Heart left ventricle (tissue), 16 donors: ENCODE data around the gene PEX10. TPM values are rescaled to one million over a fixed set of nuclear protein-coding genes. Genes with fewer than 3 reads are reported as not detected.

Experiments
- ATAC-seq, 4 donors: fragments of 200-7000 bp; cut with Tn5 transposase; one replicate each; pipeline ENCODE4 v1.9.1; 2020 to 2022; ENCODE audit warnings: moderate library complexity in 4 of 4, mild to moderate bottlenecking in 3 of 4, moderate number of reproducible peaks in 1 of 4
- DNase-seq, 5 donors: peaks; one replicate each; pipeline ENCODE4 v3.0.0-alpha.2; 2020
- H3K27ac ChIP-seq, 12 donors: fragments of 200-600 bp; sonication (generic) in 4 of 12; one replicate each; pipeline versions ENCODE4 v1.5.0 to v1.8.0; 2016 to 2022; ENCODE audit warnings: mild to moderate bottlenecking in 2 of 12
- H3K27me3 ChIP-seq, 9 donors: fragments of 200-600 bp; sonication (generic) in 2 of 9; one replicate each; pipeline versions ENCODE4 v1.5.1 to v1.8.0; 2016 to 2022; ENCODE audit warnings: mild to moderate bottlenecking in 3 of 9
- H3K36me3 ChIP-seq, 9 donors: fragments of 200-600 bp; sonication (generic) in 2 of 9; one replicate each; pipeline versions ENCODE4 v1.5.0 to v1.8.0; 2018 to 2022; ENCODE audit warnings: mild to moderate bottlenecking in 2 of 9
- H3K4me1 ChIP-seq, 12 donors: fragments of 200-600 bp; sonication (generic) in 4 of 12; one replicate each; pipeline versions ENCODE4 v1.5.0 to v1.8.0; 2016 to 2022; ENCODE audit warnings: mild to moderate bottlenecking in 3 of 12
- H3K4me3 ChIP-seq, 12 donors: fragments of 200-600 bp; sonication (generic) in 4 of 12; one replicate each; pipeline versions ENCODE4 v1.5.0 to v1.8.0; 2017 to 2022; ENCODE audit warnings: mild to moderate bottlenecking in 9 of 12, moderate library complexity in 4 of 12
- H3K9me3 ChIP-seq, 12 donors: fragments of 200-600 bp; sonication (generic) in 4 of 12; one replicate each; pipeline versions ENCODE4 v1.5.0 to v1.8.0; 2016 to 2022; ENCODE audit warnings: mild to moderate bottlenecking in 1 of 12
- CTCF ChIP-seq, 12 donors: fragments of 200-600 bp; sonication (generic) in 4 of 12; IDR thresholded peaks; one replicate each; pipeline versions ENCODE4 v1.5.0 to v1.8.0; 2018 to 2022; ENCODE audit warnings: antibody characterized with exemption in 12 of 12, mild to moderate bottlenecking in 5 of 12
- POLR2A ChIP-seq, 2 donors: fragments of 450-650 bp; IDR thresholded peaks; one replicate each; pipeline ENCODE4 v1.6.1; 2017; ENCODE audit warnings: antibody characterized with exemption in 2 of 2, mild to moderate bottlenecking in 2 of 2, moderate library complexity in 2 of 2
- WGBS, 4 donors: extraction: QIAGEN DNeasy Blood & Tissue Kit in 2 of 4; methylation state at CpG; one replicate each; pipeline versions ENCODE4 v1.1.5 to v1.1.7; 2013 to 2018; 5-methylcytosine and 5-hydroxymethylcytosine counted together
- intact Hi-C, 10 donors: fragments of 100-400 bp; cut with DNase I; formaldehyde crosslinking; loops; one replicate each; pipeline versions ENCODE4 v1.11.1 to v1.14.2; 2022
- polyA plus RNA-seq, 2 donors: library from polyadenylated mRNA; stranded (reverse); fragments of 200-250 nt; gene quantifications; one replicate each; pipeline ENCODE4 v1.2.3, GENCODE V29; 2013
- total RNA-seq, 9 donors: library from RNA; depleted of rRNA in 2 of 9; stranded (reverse); fragments of >200 nt in 2 of 9; fragmentation: NEBNext Ultra II Directional in 3 of 9; extraction: Animal tissue kit (Norgen Biotek cat#: 25700) in 3 of 9; gene quantifications; one replicate each; pipeline versions ENCODE4 v1.1.0 to v1.2.4, GENCODE V29; 2016 to 2023
- donor health status: ischemic (EF 13 %, LVEDD 7.1; RV severe dilation, severe dysfunction).
- donor health status: healthy with polysubstance abuse.
- donor health status: DM: no; HTN: yes; CAD: no.
- donor health status: DM: no; HTN: no; CAD: no.
- donor health status: ischemic (EF 25% LVEDD 6.9; RV normal size, moderate dysfunction).
- donor health status: ischemic (EF 25% LVEDD 5.7; RV mildly dilated, moderate dysfunction).
- donor health status: healthy.
- donor health status: DM: yes; HTN: yes; CAD: no.
- donor health status: ischemic (EF 35%, LVEDD 5.7; RV mildly dilated, moderate dysfunction).
- donor health status: nonischemic (EF 11% LVEDD 7.7; RV severe dilation, severe dysfunction).
- donor health status: DM: yes; HTN: yes; CAD: no.
- donor health status: PGD.
- donor health status: ischemic (EF 29% LVEDD 5.4; RV normal size, mild dysfunction).
- donor health status: nonischemic (EF 23%, LVEDD 6.1; RV moderate dilation, normal function).

The PEX10 gene
- total and polyA plus RNA-seq, 11 donors, result 14.7 to 26.5 (median 18.6) TPM

DNA sequence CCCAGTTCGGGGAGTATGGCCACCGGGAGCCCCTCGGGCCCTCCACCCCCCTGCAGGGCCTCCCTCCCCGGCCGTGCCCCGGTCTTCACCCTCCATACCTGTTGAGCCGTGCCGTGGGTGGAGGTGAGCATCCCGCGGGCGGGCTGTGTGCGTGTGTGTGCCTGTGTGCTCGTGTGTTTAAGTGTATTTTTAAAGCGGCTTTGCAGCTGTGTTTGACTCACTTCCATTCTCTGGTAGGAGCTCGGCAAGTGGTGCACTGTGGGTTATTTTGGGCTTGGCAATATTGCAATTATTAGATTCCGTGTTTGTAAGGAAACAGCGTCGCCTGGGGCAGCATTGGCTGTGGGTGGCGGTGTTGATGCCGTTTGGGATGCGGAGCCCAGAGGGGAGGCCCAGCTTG is 43.4 kb upstream of the PEX10 start:
- H3K4me1 ChIP-seq, result peaks cover 0 to 11% (median 5%) of the 10 kb centered on the region in 12 donors

GRCh38 chr1:2454227-2454626 is 41.9 kb upstream of the PEX10 start:
- peaks cover 18 to 78% (median 38%) of the 10 kb centered on the region in 9 donors for H3K27me3 ChIP-seq
- WGBS, 4 donors, result 73 to 83% (median 77%) methylated on average over 4 to 10 of the region's 10 CpGs
- ATAC-seq (no peak), DNase-seq (no peak)
- intact Hi-C loops, result no loop called here
- no peak for TF ChIP-seq CTCF (IDR thresholded peaks at IDR 0.05)
- TF ChIP-seq POLR2A (IDR thresholded peaks at IDR 0.05), result no peak
- H3K9me3 ChIP-seq, result no peaks in the 10 kb centered on the region
- no peak overlapping the region for H3K4me3 ChIP-seq
- no peaks in the 10 kb centered on the region for H3K4me1 ChIP-seq
- H3K27ac ChIP-seq, result no peak overlapping the region
- H3K36me3 ChIP-seq, result no peaks in the 10 kb centered on the region

More for the DNA sequence above, 43.4 kb upstream of the PEX10 start:
- ATAC-seq, result no peak
- Histone ChIP-seq H3K4me3 (no peak overlapping the region), H3K9me3 (no peaks in the 10 kb centered on the region), H3K27me3 (peaks cover 18 to 72% (median 38%) of the 10 kb centered on the region in 9 donors), H3K27ac (no peak overlapping the region), H3K36me3 (no peaks in the 10 kb centered on the region)
- TF ChIP-seq CTCF (IDR thresholded peaks at IDR 0.05) (no peak), POLR2A (IDR thresholded peaks at IDR 0.05) (no peak)
- DNase-seq, result no peak
- intact Hi-C loops, result no loop called here
- WGBS, 4 donors, result 64 to 70% (median 65%) methylated on average over 13 to 21 of the region's 21 CpGs

GRCh38 chr1:2452932-2453315 is 40.6 kb upstream of the PEX10 start:
- WGBS, 4 donors, result 63 to 74% (median 70%) methylated on average over 13 to 19 of the region's 19 CpGs

More at GRCh38 chr1:2452932-2453315, 40.6 kb upstream of the PEX10 start:
- ATAC-seq, result no peak
- Histone ChIP-seq H3K4me3 (no peak overlapping the region), H3K9me3 (no peaks in the 10 kb centered on the region), H3K27ac (no peak overlapping the region), H3K27me3 (peaks cover 18 to 84% (median 38%) of the 10 kb centered on the region in 9 donors), H3K4me1 (no peaks in the 10 kb centered on the region), H3K36me3 (no peaks in the 10 kb centered on the region)
- DNase-seq, result no peak
- TF ChIP-seq CTCF (IDR thresholded peaks at IDR 0.05) (no peak), POLR2A (IDR thresholded peaks at IDR 0.05) (no peak)
- intact Hi-C loops, result no loop called here
